Measurements from ENCODE around the gene AKAP13. TPM values are rescaled to one million over a fixed set of nuclear protein-coding genes. Genes with fewer than 3 reads are reported as not detected.
"Not testable (repeated sequence)": the region's sequence is repeated elsewhere in the genome, so short reads cannot be mapped to it uniquely, and the experiment has no call there.

AKAP13 gene
- total and polyA plus RNA-seq, 3 donors from 2014 or later, result 79.5 to 207 (median 187) TPM

- Histone ChIP-seq H3K27ac (no peak overlapping the region), H3K36me3 (ENCODE audit: low read depth, missing control alignments) (no peaks in the 10 kb centered on the region), H3K4me3 (no peak overlapping the region), H3K27me3 (no peaks in the 10 kb centered on the region), H3K9me3 (no peaks in the 10 kb centered on the region), H3K4me1 (peaks cover 7% of the 10 kb centered on the region)
- WGBS, 2 donors, result 88% methylated on average over 3 of the region's 3 CpGs
- TF ChIP-seq POLR2A (IDR thresholded peaks at IDR 0.05), result no peak
- TF ChIP-seq CTCF (IDR thresholded peaks at IDR 0.05), result no peak
- DNase-seq, result no peak
- intact Hi-C loops (cut with DNase I; ENCODE audit: low total_unique reads), result no loop called here
These were observed 281.5 kb downstream of the AKAP13 start for GRCh38 chr15:85661859-85662258.

GRCh38 chr15:85665677-85666076 lies 285.3 kb downstream of the AKAP13 start:
- intact Hi-C loops (cut with DNase I; ENCODE audit: low total_unique reads); H3K36me3 ChIP-seq (ENCODE audit: low read depth, missing control alignments); DNase-seq; H3K9me3 ChIP-seq; H3K4me3 ChIP-seq; H3K27ac ChIP-seq; H3K27me3 ChIP-seq: not testable (repeated sequence)
- 96% methylated on average over 6 of the region's 6 CpGs for WGBS, 2 donors
- H3K4me1 ChIP-seq, result peaks cover 19% of the 10 kb centered on the region

GRCh38 chr15:85667491-85668424 lies 287.4 kb downstream of the AKAP13 start:
- peak overlapping the region; percentile 55 to 75 for H3K27ac ChIP-seq
- no peaks in the 10 kb centered on the region for H3K36me3 ChIP-seq (ENCODE audit: low read depth, missing control alignments)

GRCh38 chr15:85671156-85671555 lies 290.8 kb downstream of the AKAP13 start:
- Histone ChIP-seq H3K27me3 (no peaks in the 10 kb centered on the region), H3K4me1 (peaks cover 35% of the 10 kb centered on the region), H3K36me3 (ENCODE audit: low read depth, missing control alignments) (no peaks in the 10 kb centered on the region), H3K4me3 (no peak overlapping the region), H3K9me3 (no peaks in the 10 kb centered on the region), H3K27ac (peak overlapping the region; percentile 56 to 78)
- no peak for TF ChIP-seq CTCF (IDR thresholded peaks at IDR 0.05)
- intact Hi-C loops (cut with DNase I; ENCODE audit: low total_unique reads), result no loop called here
- peak; percentile 49 for DNase-seq
- 69 to 78% methylated on average over 1 of the region's 1 CpG for WGBS, 2 donors

More at GRCh38 chr15:85667491-85668424, 287.4 kb downstream of the AKAP13 start:
- no peaks in the 10 kb centered on the region for H3K9me3 ChIP-seq
- no peak overlapping the region for H3K4me3 ChIP-seq
- peaks cover 35% of the 10 kb centered on the region for H3K4me1 ChIP-seq
- DNase-seq, result peak; percentile 46
- TF ChIP-seq CTCF (IDR thresholded peaks at IDR 0.05), result no peak
- TF ChIP-seq POLR2A (IDR thresholded peaks at IDR 0.05), result no peak
- intact Hi-C loops (cut with DNase I; ENCODE audit: low total_unique reads), result no loop called here
- WGBS, 2 donors, result 43 to 48% methylated on average over 5 of the region's 5 CpGs
- H3K27me3 ChIP-seq, result no peaks in the 10 kb centered on the region

GRCh38 chr15:85672332-85673084 lies 292.1 kb downstream of the AKAP13 start:
- 53 to 86% methylated on average over 1 of the region's 1 CpG for WGBS, 2 donors
- Histone ChIP-seq H3K36me3 (ENCODE audit: low read depth, missing control alignments) (no peaks in the 10 kb centered on the region), H3K27me3 (no peaks in the 10 kb centered on the region), H3K27ac (peak overlapping the region; percentile 56 to 78), H3K4me3 (no peak overlapping the region), H3K4me1 (peaks cover 30% of the 10 kb centered on the region), H3K9me3 (no peaks in the 10 kb centered on the region)
- intact Hi-C loops (cut with DNase I; ENCODE audit: low total_unique reads), result no loop called here
- TF ChIP-seq POLR2A (IDR thresholded peaks at IDR 0.05) (no peak), CTCF (IDR thresholded peaks at IDR 0.05) (no peak)
- no peak for DNase-seq

Data from testis (tissue), 3 donors.